Activated CD8-positive, alpha-beta memory T cell treated with anti-CD3 and anti-CD28 coated beads, Interleukin-2, amount 50 U/mL, for 48 hours (primary cell): Measurements from ENCODE around the gene TRIM7.
"Not testable (repeated sequence)": the region's sequence is repeated elsewhere in the genome, so short reads cannot be mapped to it uniquely, and the experiment has no call there.

Experiments used
- DNase-seq: peaks from one replicate; pipeline ENCODE4 v3.0.0-alpha.2; 2020

Gene TRIM7

GRCh38 chr5:181149355-181149754, 55.6 kb downstream of the TRIM7 start:
- no peak for DNase-seq

- not testable (repeated sequence) for DNase-seq
These were observed 57.9 kb downstream of the TRIM7 start, which contains the start of gene OR2V2 for GRCh38 chr5:181146927-181147636. OR2V2 (plus strand) TSS chr5:181147586; CDS start chr5:181154943, 7,357 bp downstream.

GRCh38 chr5:181145133-181145532, 59.9 kb downstream of the TRIM7 start:
- DNase-seq, result no peak
